22Rv1 (cell line): ENCODE measurements around the gene C14orf180.

ENCODE experiments used
- CTCF ChIP-seq: fragments of 450-650 bp; IDR thresholded peaks from 2 replicates; pipeline ENCODE4 v1.5.1; 2017; ENCODE audit warnings: mild to moderate bottlenecking
- ZFX ChIP-seq: fragments of 450-650 bp; IDR thresholded peaks from 2 replicates; pipeline ENCODE4 v1.6.1; 2017; ENCODE audit warnings: antibody characterized with exemption, borderline replicate concordance

GRCh38 chr14:104636131-104636530 lies 56.6 kb downstream of the C14orf180 start:
- TF ChIP-seq CTCF (no peak), ZFX (no peak)
